Measurements from ENCODE around the gene MPZL1. TPM values are rescaled to one million over a fixed set of nuclear protein-coding genes. Genes with fewer than 3 reads are reported as not detected.

The MPZL1 gene
- total and polyA plus RNA-seq, 7 experiments from 2014 or later: 4.8 to 25.3 (median 12.2) TPM

- Mint-ChIP-seq H3K36me3 (peaks cover 7 to 38% (median 23%) of the 10 kb centered on the region in 5 donors), H3K27ac (peak overlapping the region in 4 of 9 donors; percentile 8 to 80 (median 62)), H3K4me1 (peaks cover 6 to 28% (median 21%) of the 10 kb centered on the region in 7 donors), H3K27me3 (no peaks in the 10 kb centered on the region), H3K4me3 (no peak overlapping the region), H3K9me3 (no peaks in the 10 kb centered on the region)
- Histone ChIP-seq H3K4me3 (ENCODE audit: low read length) (no peak overlapping the region), H3K27ac (ENCODE audit: low read depth, low read length) (no peak overlapping the region), H3K36me3 (ENCODE audit: control insufficient read depth in 2 of 3, insufficient read depth in 3 of 3, low read length in 3 of 3) (peaks cover 13 to 95% (median 22%) of the 10 kb centered on the region in 3 experiments), H3K9me3 (ENCODE audit: control insufficient read depth in 2 of 3, low read length in 3 of 3) (no peaks in the 10 kb centered on the region), H3K4me1 (ENCODE audit: control insufficient read depth in 2 of 2, insufficient read depth in 2 of 2, low read length in 2 of 2) (peaks cover 0 to 5% of the 10 kb centered on the region in 2 donors), H3K27me3 (ENCODE audit: control insufficient read depth in 2 of 2, insufficient read depth in 2 of 2, low read length in 2 of 2) (no peaks in the 10 kb centered on the region)
- POLR2A ChIA-PET: no interaction called here
- ATAC-seq (no peak), DNase-seq (no peak)
- intact Hi-C loops (cut with micrococcal nuclease): loop anchor here in 1 of 2 donors (10.0 kb wide), 1 partner anchor 418 kb away; no protein-coding TSS in a partner anchor
- CTCF ChIA-PET: no interaction called here
These were observed 38.6 kb upstream of the MPZL1 start for GRCh38 chr1:167683226-167683625.

GRCh38 chr1:167683641-167684502 is 37.9 kb upstream of the MPZL1 start:
- ChIA-PET POLR2A (interaction anchor here (1.2 kb wide), 1 partner anchor 38 kb away, joined by 3 read pairs; no protein-coding TSS in a partner anchor), CTCF (interaction anchor here (1.0 kb wide), 1 partner anchor 84 kb away, joined by 3 read pairs; no protein-coding TSS in a partner anchor)
- peaks cover 0 to 5% of the 10 kb centered on the region in 2 donors for H3K4me1 ChIP-seq (ENCODE audit: control insufficient read depth in 2 of 2, insufficient read depth in 2 of 2, low read length in 2 of 2)
- Mint-ChIP-seq H3K27me3 (no peaks in the 10 kb centered on the region), H3K27ac (peak overlapping the region in 8 of 9 donors; percentile 4 to 80 (median 64)), H3K36me3 (peaks cover 14 to 44% (median 23%) of the 10 kb centered on the region in 5 donors), H3K9me3 (no peaks in the 10 kb centered on the region), H3K4me1 (peaks cover 11 to 30% (median 22%) of the 10 kb centered on the region in 7 donors), H3K4me3 (no peak overlapping the region)
- no peak for ATAC-seq
- no peak overlapping the region for H3K4me3 ChIP-seq (ENCODE audit: low read length)
- intact Hi-C loops (cut with micrococcal nuclease): loop anchor here in 1 of 2 donors (10.0 kb wide), 1 partner anchor 419 kb away; no protein-coding TSS in a partner anchor
- no peaks in the 10 kb centered on the region for H3K27me3 ChIP-seq (ENCODE audit: control insufficient read depth in 2 of 2, insufficient read depth in 2 of 2, low read length in 2 of 2)
- H3K9me3 ChIP-seq (ENCODE audit: control insufficient read depth in 2 of 3, low read length in 3 of 3): no peaks in the 10 kb centered on the region
- no peak for DNase-seq
- H3K27ac ChIP-seq (ENCODE audit: low read depth, low read length): peak overlapping the region; percentile 23
- H3K36me3 ChIP-seq (ENCODE audit: control insufficient read depth in 2 of 3, insufficient read depth in 3 of 3, low read length in 3 of 3): peaks cover 16 to 95% (median 27%) of the 10 kb centered on the region in 3 experiments

GRCh38 chr1:167685844-167686243 is 35.9 kb upstream of the MPZL1 start:
- Mint-ChIP-seq H3K36me3 (peaks cover 14 to 59% (median 35%) of the 10 kb centered on the region in 5 donors), H3K4me3 (no peak overlapping the region), H3K4me1 (peaks cover 11 to 32% (median 27%) of the 10 kb centered on the region in 7 donors), H3K9me3 (no peaks in the 10 kb centered on the region), H3K27me3 (no peaks in the 10 kb centered on the region), H3K27ac (peak overlapping the region in 8 of 9 donors; percentile 4 to 92 (median 68))
- POLR2A ChIA-PET: interaction anchor here (2.9 kb wide), 1 partner anchor 85 kb away, joined by 26 read pairs; no protein-coding TSS in a partner anchor
- H3K4me1 ChIP-seq (ENCODE audit: control insufficient read depth in 2 of 2, insufficient read depth in 2 of 2, low read length in 2 of 2): peaks cover 0 to 5% of the 10 kb centered on the region in 2 donors
- H3K36me3 ChIP-seq (ENCODE audit: control insufficient read depth in 2 of 3, insufficient read depth in 3 of 3, low read length in 3 of 3): peaks cover 28 to 93% (median 34%) of the 10 kb centered on the region in 3 experiments
- H3K27ac ChIP-seq (ENCODE audit: low read depth, low read length): no peak overlapping the region
- H3K4me3 ChIP-seq (ENCODE audit: low read length): no peak overlapping the region
- DNase-seq: no peak
- no peaks in the 10 kb centered on the region for H3K27me3 ChIP-seq (ENCODE audit: control insufficient read depth in 2 of 2, insufficient read depth in 2 of 2, low read length in 2 of 2)
- no peaks in the 10 kb centered on the region for H3K9me3 ChIP-seq (ENCODE audit: control insufficient read depth in 2 of 3, low read length in 3 of 3)
- intact Hi-C loops (cut with micrococcal nuclease): loop anchor here in 1 of 2 donors (10.0 kb wide), 1 partner anchor 421 kb away; no protein-coding TSS in a partner anchor
- CTCF ChIA-PET: interaction anchor here (2.6 to 2.9 kb wide), 2 partner anchors 84 to 88 kb away, joined by 7 to 100 read pairs; no protein-coding TSS in a partner anchor
- ATAC-seq: no peak

- POLR2A ChIA-PET: interaction anchor here (1.2 to 2.9 kb wide), 8 partner anchors 10 to 87 kb away, joined by 3 to 26 read pairs (median 6); no protein-coding TSS in a partner anchor
- intact Hi-C loops (cut with micrococcal nuclease): loop anchor here (1.0 to 10.0 kb wide), 5 partner anchors 51 to 423 kb away; no protein-coding TSS in a partner anchor
- H3K4me3 Mint-ChIP-seq: no peak overlapping the region
These were observed 33.8 kb upstream of the MPZL1 start for GRCh38 chr1:167687919-167688519.

GRCh38 chr1:167689567-167689920 is 32.2 kb upstream of the MPZL1 start:
- H3K4me3 Mint-ChIP-seq: no peak overlapping the region

More at GRCh38 chr1:167687919-167688519, 33.8 kb upstream of the MPZL1 start:
- Histone ChIP-seq H3K4me3 (ENCODE audit: low read length) (no peak overlapping the region), H3K4me1 (ENCODE audit: control insufficient read depth in 2 of 2, insufficient read depth in 2 of 2, low read length in 2 of 2) (no peaks in the 10 kb centered on the region), H3K27me3 (ENCODE audit: control insufficient read depth in 2 of 2, insufficient read depth in 2 of 2, low read length in 2 of 2) (no peaks in the 10 kb centered on the region), H3K9me3 (ENCODE audit: control insufficient read depth in 2 of 3, low read length in 3 of 3) (no peaks in the 10 kb centered on the region), H3K36me3 (ENCODE audit: control insufficient read depth in 2 of 3, insufficient read depth in 3 of 3, low read length in 3 of 3) (peaks cover 36 to 96% (median 44%) of the 10 kb centered on the region in 3 experiments), H3K27ac (ENCODE audit: low read depth, low read length) (no peak overlapping the region)
- Mint-ChIP-seq H3K4me1 (peaks cover 10 to 29% (median 25%) of the 10 kb centered on the region in 7 donors), H3K36me3 (peaks cover 16 to 65% (median 42%) of the 10 kb centered on the region in 5 donors), H3K9me3 (no peaks in the 10 kb centered on the region), H3K27ac (peak overlapping the region in 7 of 9 donors; percentile 19 to 82 (median 60)), H3K27me3 (no peaks in the 10 kb centered on the region)
- CTCF ChIA-PET: interaction anchor here (0.6 to 2.9 kb wide), 29 partner anchors 9 to 423 kb away, joined by 3 to 100 read pairs (median 7); partner anchors contain the start of gene CREG1
- ATAC-seq (peak; percentile 84), DNase-seq (peak; percentile 47 to 81 (median 71))

More at GRCh38 chr1:167689567-167689920, 32.2 kb upstream of the MPZL1 start:
- Histone ChIP-seq H3K36me3 (ENCODE audit: control insufficient read depth in 2 of 3, insufficient read depth in 3 of 3, low read length in 3 of 3) (peaks cover 44 to 96% (median 57%) of the 10 kb centered on the region in 3 experiments), H3K4me3 (ENCODE audit: low read length) (no peak overlapping the region), H3K27me3 (ENCODE audit: control insufficient read depth in 2 of 2, insufficient read depth in 2 of 2, low read length in 2 of 2) (no peaks in the 10 kb centered on the region), H3K4me1 (ENCODE audit: control insufficient read depth in 2 of 2, insufficient read depth in 2 of 2, low read length in 2 of 2) (no peaks in the 10 kb centered on the region), H3K9me3 (ENCODE audit: control insufficient read depth in 2 of 3, low read length in 3 of 3) (no peaks in the 10 kb centered on the region), H3K27ac (ENCODE audit: low read depth, low read length) (no peak overlapping the region)
- peaks cover 12 to 66% (median 43%) of the 10 kb centered on the region in 5 donors for H3K36me3 Mint-ChIP-seq
- peaks cover 6 to 29% (median 19%) of the 10 kb centered on the region in 7 donors for H3K4me1 Mint-ChIP-seq
- ChIA-PET CTCF (interaction anchor here (1.5 kb wide), 1 partner anchor 52 kb away, joined by 5 read pairs; no protein-coding TSS in a partner anchor), POLR2A (interaction anchor here (1.1 kb wide), 1 partner anchor 88 kb away, joined by 4 read pairs; no protein-coding TSS in a partner anchor)
- no peaks in the 10 kb centered on the region for H3K27me3 Mint-ChIP-seq
- H3K27ac Mint-ChIP-seq: peak overlapping the region in 4 of 9 donors; percentile 8 to 60 (median 35)
- ATAC-seq: no peak
- H3K9me3 Mint-ChIP-seq: peaks cover 0 to 4% (median 0%) of the 10 kb centered on the region in 11 donors
- DNase-seq: no peak
- intact Hi-C loops (cut with micrococcal nuclease): loop anchor here in 1 of 2 donors (10.0 kb wide), 1 partner anchor 425 kb away; no protein-coding TSS in a partner anchor
